HL-60 (cell line): ENCODE results near the gene GRM8.

Experiments used
- CTCF ChIP-seq: IDR thresholded peaks from one replicate; pipeline ENCODE4 v1.5.1; 2011; ENCODE audit warnings: low read length, control low read depth, inconsistent platforms; ENCODE audit not compliant: insufficient read depth
- GABPA ChIP-seq: IDR thresholded peaks from 2 replicates; pipeline ENCODE4 v1.6.1; 2012; ENCODE audit warnings: low read depth
- POLR2AphosphoS5 ChIP-seq: IDR thresholded peaks from 2 replicates; pipeline ENCODE4 v1.6.1; 2012; ENCODE audit warnings: low read depth
- REST ChIP-seq: IDR thresholded peaks from 2 replicates; pipeline ENCODE4 v1.6.1; 2012; ENCODE audit warnings: low read depth; ENCODE audit not compliant: insufficient replicate concordance

GRCh38 chr7:126979722-126980121 is 273.0 kb downstream of the GRM8 start:
- TF ChIP-seq CTCF (no peak), POLR2AphosphoS5 (peak; percentile 98), REST (peak; percentile 66), GABPA (peak; percentile 36; the same call in 1 of the 2 replicates)
